Lower leg skin (tissue), 3 donors: ENCODE data around the gene SCRT2.

ENCODE experiments used
- CTCF ChIP-seq, 3 donors: fragments of 450-650 bp; IDR thresholded peaks; one replicate each; pipeline ENCODE4 v1.5.1; 2016; ENCODE audit warnings: antibody characterized with exemption in 3 of 3, mild to moderate bottlenecking in 3 of 3, moderate library complexity in 2 of 3
- POLR2A ChIP-seq, 2 donors: fragments of 450-650 bp; IDR thresholded peaks; one replicate each; pipeline ENCODE4 v1.6.1; 2016 to 2017; ENCODE audit warnings: antibody characterized with exemption in 2 of 2, mild to moderate bottlenecking in 1 of 2, moderate library complexity in 1 of 2

GRCh38 chr20:654417-654750 is 21.2 kb downstream of the SCRT2 start:
- TF ChIP-seq CTCF (IDR thresholded peaks at IDR 0.05), result no peak
- no peak for TF ChIP-seq POLR2A (IDR thresholded peaks at IDR 0.05)
